Activated CD4-positive, alpha-beta memory T cell treated with anti-CD3 and anti-CD28 coated beads, Interleukin-2, amount 10 ng/mL, durations not matched to agents 7 days and 5 days (primary cell): ENCODE results near the gene SPATS2. TPM values are rescaled to one million over a fixed set of nuclear protein-coding genes. Genes with fewer than 3 reads are reported as not detected.

Experiments
- CTCF ChIA-PET: fragments of 350-600 bp; sonication (Branson Sonifier 250); formaldehyde crosslinking; loops from one replicate; lab custom pipeline; 2021; ENCODE audit warnings: antibody characterized with exemption, inconsistent platforms; lab: Charles Lee
- POLR2A ChIA-PET: fragments of 350-600 bp; sonication (Branson Sonifier 250); formaldehyde crosslinking; loops from one replicate; lab custom pipeline; 2021; ENCODE audit warnings: antibody characterized with exemption; lab: Charles Lee
- DNase-seq: peaks from one replicate; pipeline ENCODE4 v3.0.0-alpha.2; 2020
- H3K27ac Mint-ChIP-seq: one replicate; pipeline ENCODE4 v1.8.0; 2021; ENCODE audit warnings: mild to moderate bottlenecking, mixed read lengths
- H3K27me3 Mint-ChIP-seq: one replicate; pipeline ENCODE4 v1.8.0; 2021; ENCODE audit warnings: mixed read lengths
- H3K36me3 Mint-ChIP-seq: one replicate; pipeline ENCODE4 v1.8.0; 2021; ENCODE audit warnings: low read depth, mixed read lengths
- H3K4me1 Mint-ChIP-seq: one replicate; pipeline ENCODE4 v1.8.0; 2021; ENCODE audit warnings: mixed read lengths
- H3K4me3 Mint-ChIP-seq: one replicate; pipeline ENCODE4 v1.8.0; 2021; ENCODE audit warnings: mild to moderate bottlenecking, mixed read lengths
- H3K9me3 Mint-ChIP-seq: one replicate; pipeline ENCODE4 v1.8.0; 2021; ENCODE audit warnings: mixed read lengths
- total RNA-seq, 2 experiments: library from RNA; stranded (reverse); gene quantifications; one replicate each; pipeline ENCODE4 v1.2.3, GENCODE V29; 2021

SPATS2 gene
- total RNA-seq, 2 experiments from 2014 or later = 12.3 to 15.6 TPM

- POLR2A ChIA-PET = interaction anchor here (0.5 kb wide), 1 partner anchor 16 kb away, joined by 3 read pairs; no protein-coding TSS in a partner anchor
- H3K27me3 Mint-ChIP-seq = no peaks in the 10 kb centered on the region
- no peaks in the 10 kb centered on the region for H3K9me3 Mint-ChIP-seq
- no peak overlapping the region for H3K4me3 Mint-ChIP-seq
- H3K4me1 Mint-ChIP-seq = peaks cover 57% of the 10 kb centered on the region
- peak overlapping the region; percentile 34 for H3K27ac Mint-ChIP-seq
- H3K36me3 Mint-ChIP-seq = peaks cover 65% of the 10 kb centered on the region
- DNase-seq = no peak
- CTCF ChIA-PET = interaction anchor here (0.8 to 6.6 kb wide), 4 partner anchors 19 to 203 kb away, joined by 3 to 41 read pairs (median 18); no protein-coding TSS in a partner anchor
Measured at GRCh38 chr12:49560695-49561094, 193.4 kb downstream of the SPATS2 start.

- H3K4me1 Mint-ChIP-seq = peaks cover 65% of the 10 kb centered on the region
- POLR2A ChIA-PET = interaction anchor here (1.0 to 5.9 kb wide), 3 partner anchors 9 to 195 kb away, joined by 3 to 76 read pairs (median 3); partner anchors contain the start of gene SPATS2
Measured at GRCh38 chr12:49562233-49562632, 195.0 kb downstream of the SPATS2 start.

GRCh38 chr12:49562831-49563230, 195.6 kb downstream of the SPATS2 start:
- H3K4me1 Mint-ChIP-seq = peaks cover 68% of the 10 kb centered on the region
- H3K27me3 Mint-ChIP-seq = no peaks in the 10 kb centered on the region
- DNase-seq = no peak
- CTCF ChIA-PET = interaction anchor here (0.7 to 6.6 kb wide), 5 partner anchors 10 to 205 kb away, joined by 3 to 41 read pairs (median 21); no protein-coding TSS in a partner anchor
- no peak overlapping the region for H3K4me3 Mint-ChIP-seq
- peaks cover 67% of the 10 kb centered on the region for H3K36me3 Mint-ChIP-seq
- peak overlapping the region; percentile 80 for H3K27ac Mint-ChIP-seq
- POLR2A ChIA-PET = interaction anchor here (0.9 to 5.9 kb wide), 4 partner anchors 10 to 240 kb away, joined by 3 to 76 read pairs (median 4); partner anchors contain the start of genes SPATS2 and TROAP
- no peaks in the 10 kb centered on the region for H3K9me3 Mint-ChIP-seq

More at GRCh38 chr12:49562233-49562632, 195.0 kb downstream of the SPATS2 start:
- Mint-ChIP-seq H3K27me3 (no peaks in the 10 kb centered on the region), H3K4me3 (no peak overlapping the region), H3K36me3 (peaks cover 65% of the 10 kb centered on the region), H3K27ac (peak overlapping the region; percentile 8), H3K9me3 (no peaks in the 10 kb centered on the region)
- CTCF ChIA-PET = interaction anchor here (1.2 to 6.6 kb wide), 5 partner anchors 9 to 204 kb away, joined by 4 to 41 read pairs (median 21); no protein-coding TSS in a partner anchor
- no peak for DNase-seq

- Mint-ChIP-seq H3K9me3 (no peaks in the 10 kb centered on the region), H3K27me3 (no peaks in the 10 kb centered on the region), H3K4me1 (peaks cover 77% of the 10 kb centered on the region), H3K27ac (peak overlapping the region; percentile 80), H3K36me3 (peaks cover 66% of the 10 kb centered on the region), H3K4me3 (peak overlapping the region; percentile 19)
- no peak for DNase-seq
- CTCF ChIA-PET = interaction anchor here (1.0 to 6.6 kb wide), 5 partner anchors 11 to 206 kb away, joined by 4 to 41 read pairs (median 21); partner anchors contain the start of gene PRPF40B
- POLR2A ChIA-PET = interaction anchor here (0.6 to 5.9 kb wide), 9 partner anchors 11 to 242 kb away, joined by 3 to 76 read pairs (median 3); partner anchors contain the start of genes PRPF40B, TMBIM6 and TROAP
Measured at GRCh38 chr12:49563951-49564685, 196.9 kb downstream of the SPATS2 start.

GRCh38 chr12:49564686-49565405, 197.6 kb downstream of the SPATS2 start:
- peak; percentile 58 for DNase-seq
- H3K36me3 Mint-ChIP-seq = peaks cover 61% of the 10 kb centered on the region
- peaks cover 77% of the 10 kb centered on the region for H3K4me1 Mint-ChIP-seq
- H3K27me3 Mint-ChIP-seq = no peaks in the 10 kb centered on the region
- ChIA-PET POLR2A (interaction anchor here (0.6 to 5.9 kb wide), 9 partner anchors 12 to 710 kb away, joined by 3 to 76 read pairs (median 3); partner anchors contain the start of genes PRPF40B, SPATS2 and TMBIM6), CTCF (interaction anchor here (0.6 to 6.6 kb wide), 6 partner anchors 12 to 506 kb away, joined by 4 to 41 read pairs (median 12); partner anchors contain the start of gene PRPF40B)
- peak overlapping the region; percentile 80 for H3K27ac Mint-ChIP-seq
- H3K9me3 Mint-ChIP-seq = no peaks in the 10 kb centered on the region
- peak overlapping the region; percentile 19 for H3K4me3 Mint-ChIP-seq

GRCh38 chr12:49565406-49566265, 198.4 kb downstream of the SPATS2 start:
- ChIA-PET CTCF (interaction anchor here (0.6 to 6.6 kb wide), 8 partner anchors 13 to 506 kb away, joined by 4 to 41 read pairs (median 8); partner anchors contain the start of genes PRPF40B and TMBIM6), POLR2A (interaction anchor here (0.6 to 5.9 kb wide), 10 partner anchors 11 to 711 kb away, joined by 3 to 76 read pairs (median 4); partner anchors contain the start of genes SPATS2 and TMBIM6)
- Mint-ChIP-seq H3K27ac (peak overlapping the region; percentile 80), H3K27me3 (no peaks in the 10 kb centered on the region), H3K9me3 (no peaks in the 10 kb centered on the region), H3K36me3 (peaks cover 53% of the 10 kb centered on the region), H3K4me1 (peaks cover 77% of the 10 kb centered on the region), H3K4me3 (peak overlapping the region; percentile 38)
- DNase-seq = peak; percentile 33

GRCh38 chr12:49566361-49566760, 199.1 kb downstream of the SPATS2 start:
- ChIA-PET POLR2A (interaction anchor here (1.5 to 5.9 kb wide), 7 partner anchors 13 to 436 kb away, joined by 5 to 76 read pairs (median 9); partner anchors contain the start of genes PRPF40B, SPATS2, TMBIM6 and TUBA1B), CTCF (interaction anchor here (1.9 to 2.4 kb wide), 3 partner anchors 14 to 175 kb away, joined by 6 to 11 read pairs (median 11); partner anchors contain the start of genes PRPF40B and TMBIM6)
- no peaks in the 10 kb centered on the region for H3K27me3 Mint-ChIP-seq
- H3K4me3 Mint-ChIP-seq = peak overlapping the region; percentile 9
- peaks cover 46% of the 10 kb centered on the region for H3K36me3 Mint-ChIP-seq
- peak overlapping the region; percentile 36 for H3K27ac Mint-ChIP-seq
- peaks cover 73% of the 10 kb centered on the region for H3K4me1 Mint-ChIP-seq
- no peaks in the 10 kb centered on the region for H3K9me3 Mint-ChIP-seq
- no peak for DNase-seq

GRCh38 chr12:49567302-49567610, 200.0 kb downstream of the SPATS2 start:
- CTCF ChIA-PET = interaction anchor here (1.3 to 2.4 kb wide), 7 partner anchors 12 to 174 kb away, joined by 3 to 11 read pairs (median 6); partner anchors contain the start of genes PRPF40B and TMBIM6
- peaks cover 70% of the 10 kb centered on the region for H3K4me1 Mint-ChIP-seq
- peak overlapping the region; percentile 97 for H3K4me3 Mint-ChIP-seq
- H3K36me3 Mint-ChIP-seq = peaks cover 37% of the 10 kb centered on the region
- no peaks in the 10 kb centered on the region for H3K27me3 Mint-ChIP-seq
- POLR2A ChIA-PET = interaction anchor here (0.6 to 5.9 kb wide), 12 partner anchors 8 to 437 kb away, joined by 3 to 76 read pairs (median 6); partner anchors contain the start of genes PRPF40B, SPATS2, TMBIM6 and TUBA1B
- no peaks in the 10 kb centered on the region for H3K9me3 Mint-ChIP-seq
- no peak for DNase-seq
- peak overlapping the region; percentile 89 for H3K27ac Mint-ChIP-seq

- Mint-ChIP-seq H3K4me3 (peak within 1 kb of the TSS; percentile 97), H3K27ac (peak within 1 kb of the TSS; percentile 89), H3K9me3 (no peaks in the 10 kb centered on the region), H3K36me3 (peaks cover 31% of the 10 kb centered on the region), H3K4me1 (peaks cover 65% of the 10 kb centered on the region), H3K27me3 (no peaks in the 10 kb centered on the region)
- ChIA-PET POLR2A (interaction anchor here (0.6 to 5.9 kb wide), 11 partner anchors 9 to 438 kb away, joined by 3 to 76 read pairs (median 6); partner anchors contain the start of genes PRPF40B, SPATS2 and TUBA1B), CTCF (interaction anchor here (0.5 to 2.4 kb wide), 10 partner anchors 11 to 201 kb away, joined by 3 to 11 read pairs (median 5); partner anchors contain the start of genes PRPF40B and TMBIM6)
- DNase-seq = peak; percentile 90
Measured at GRCh38 chr12:49567611-49568441, 200.6 kb downstream of the SPATS2 start, which contains the start of gene MCRS1. Gene MCRS1, minus strand, starts transcription at chr12:49568142. Its CDS starts 1,411 bp downstream, at chr12:49566731.

GRCh38 chr12:49568442-49569162, 201.3 kb downstream of the SPATS2 start:
- CTCF ChIA-PET = interaction anchor here (0.6 to 1.1 kb wide), 3 partner anchors 12 to 202 kb away, joined by 3 to 7 read pairs (median 3); no protein-coding TSS in a partner anchor
- POLR2A ChIA-PET = interaction anchor here (0.6 to 1.0 kb wide), 4 partner anchors 12 to 246 kb away, joined by 3 read pairs; partner anchors contain the start of gene TROAP
- H3K4me3 Mint-ChIP-seq = peak overlapping the region; percentile 97
- peaks cover 57% of the 10 kb centered on the region for H3K4me1 Mint-ChIP-seq
- no peaks in the 10 kb centered on the region for H3K27me3 Mint-ChIP-seq
- no peaks in the 10 kb centered on the region for H3K9me3 Mint-ChIP-seq
- H3K36me3 Mint-ChIP-seq = peaks cover 24% of the 10 kb centered on the region
- DNase-seq = no peak
- H3K27ac Mint-ChIP-seq = peak overlapping the region; percentile 89
